K562 (cell line): ENCODE results near the gene ZNF407. TPM values are rescaled to one million over a fixed set of nuclear protein-coding genes. Genes with fewer than 3 reads are reported as not detected.

Source experiments
- ATAC-seq: fragments of 200-7000 bp; cut with Tn5 transposase; 3 replicates; pipeline ENCODE4 v1.9.1; 2020; ENCODE audit warnings: moderate library complexity
- BruUV-seq: library from RNA; stranded (reverse); fragments of 400-500 nt; replicated peaks from 2 replicates; lab custom pipeline; 2021; lab: Mats Ljungman, UMichigan
- CTCF ChIA-PET: fragments of 300-600 bp; formaldehyde crosslinking; extraction: SDS; loops from one replicate; lab custom pipeline; 2021; ENCODE audit warnings: low intra/inter-chr PET ratio; lab: Yijun Ruan, JAX
- POLR2A ChIA-PET: fragments of 300-600, 350-650 bp; sonication (Branson Sonifier 250); formaldehyde crosslinking; extraction: SDS; loops from one replicate; lab custom pipeline; 2021; ENCODE audit warnings: antibody characterized with exemption, inconsistent platforms; lab: Yijun Ruan, JAX
- DNase-seq, 4 experiments: peaks; one replicate each; pipeline versions ENCODE4 v3.0.0 to v3.0.0-alpha.2; 2011 to 2018; ENCODE audit warnings: low spot score in 3 of 4, mixed read lengths in 3 of 4; ENCODE audit errors: extremely low read depth in 1 of 4
- FAIRE-seq: peaks from 2 replicates; lab custom pipeline; 2011; peaks lifted over from hg19 to GRCh38; lab: Jason Lieb, UNC
- H2AFZ ChIP-seq: 2 replicates; pipeline ENCODE4 v1.6.0; 2011; ENCODE audit warnings: low read depth, low read length, control low read depth, inconsistent platforms
- H3K27ac ChIP-seq: fragments of 200-600 bp; 3 replicates; pipeline ENCODE4 v1.8.0; 2011; ENCODE audit warnings: low read depth, mild to moderate bottlenecking, control low read depth, inconsistent platforms, low read length, moderate library complexity, mixed read lengths; ENCODE audit errors: extremely low read depth
- H3K27me3 ChIP-seq, 2 experiments: fragments of 300-600 bp in 1 of 2; 2 replicates in 1 of 2; 3 replicates in 1 of 2; pipeline versions ENCODE4 v1.6.0 to v1.8.0; 2011; ENCODE audit warnings: inconsistent platforms in 2 of 2, low read length in 2 of 2, mild to moderate bottlenecking in 1 of 2, mixed read lengths in 1 of 2, moderate library complexity in 1 of 2; ENCODE audit not compliant: control insufficient read depth in 2 of 2, insufficient read depth in 2 of 2
- H3K36me3 ChIP-seq: fragments of 300-600 bp; 3 replicates; pipeline ENCODE4 v1.8.0; 2011; ENCODE audit warnings: mild to moderate bottlenecking, low read length, inconsistent platforms; ENCODE audit not compliant: control insufficient read depth, insufficient read depth
- H3K4me1 ChIP-seq, 2 experiments: fragments of 200-600 bp in 1 of 2; replicated peaks in 1 of 2; 2 replicates in 1 of 2; 3 replicates in 1 of 2; pipeline versions ENCODE4 v1.5.1 to v1.8.0; 2011; ENCODE audit warnings: inconsistent platforms in 2 of 2, low read length in 2 of 2, mild to moderate bottlenecking in 1 of 2, mixed read lengths in 1 of 2, moderate library complexity in 1 of 2; ENCODE audit not compliant: control insufficient read depth in 2 of 2, insufficient read depth in 2 of 2
- H3K4me2 ChIP-seq: 2 replicates; pipeline ENCODE4 v1.6.1; 2011; ENCODE audit warnings: low read length, control low read depth, inconsistent platforms, mixed read lengths; ENCODE audit not compliant: insufficient read depth
- H3K4me3 ChIP-seq: fragments of 200-600 bp; sonication (generic), shearing (Covaris generic); 2 replicates; pipeline ENCODE4 v1.5.1; 2016; ENCODE audit warnings: control low read depth, inconsistent platforms
- H3K79me2 ChIP-seq: fragments of 200-600 bp; 3 replicates; pipeline ENCODE4 v1.8.0; 2011; ENCODE audit warnings: low read length, inconsistent platforms; ENCODE audit not compliant: control insufficient read depth, insufficient read depth
- H3K9ac ChIP-seq, 2 experiments: 2 replicates each; pipeline versions ENCODE4 v1.6.0 to v1.6.1; 2011; ENCODE audit warnings: low read depth in 2 of 2, low read length in 2 of 2, control low read depth in 1 of 2, inconsistent platforms in 1 of 2, mild to moderate bottlenecking in 1 of 2, mixed read lengths in 1 of 2; ENCODE audit not compliant: insufficient read depth in 1 of 2
- H3K9me1 ChIP-seq: one replicate; pipeline ENCODE4 v1.6.0; 2011; ENCODE audit warnings: inconsistent platforms, mild to moderate bottlenecking, low read length, moderate library complexity; ENCODE audit not compliant: control insufficient read depth, insufficient read depth
- H3K9me3 ChIP-seq: replicated peaks from 2 replicates; pipeline ENCODE4 v1.5.1; 2011; ENCODE audit warnings: low read depth, low read length, inconsistent platforms; ENCODE audit not compliant: control insufficient read depth, insufficient read depth
- H4K20me1 ChIP-seq: replicated peaks from 2 replicates; pipeline ENCODE4 v1.6.1; 2011; ENCODE audit warnings: low read length, inconsistent platforms, mixed read lengths; ENCODE audit not compliant: control insufficient read depth, insufficient read depth
- ASH1L ChIP-seq: fragments of 450-650 bp; IDR thresholded peaks from 2 replicates; pipeline ENCODE4 v1.6.1; 2018; ENCODE audit warnings: borderline replicate concordance, mild to moderate bottlenecking, low read depth; ENCODE audit not compliant: partially characterized antibody
- BCL6 ChIP-seq: fragments of 250-450 bp; sonication (Bioruptor Pico); IDR thresholded peaks from 2 replicates; pipeline ENCODE4 v1.4.0; 2020
- CHD2 ChIP-seq: IDR thresholded peaks from 2 replicates; pipeline ENCODE4 v1.6.1; 2011; ENCODE audit warnings: low read depth, low read length
- DMBX1 ChIP-seq: fragments of 250-450 bp; sonication (Bioruptor Pico); IDR thresholded peaks from 2 replicates; pipeline ENCODE4 v1.8.0; 2022; ENCODE audit warnings: inconsistent platforms, mild to moderate bottlenecking, moderate library complexity, borderline replicate concordance
- DNMT1 ChIP-seq: fragments of 450-650 bp; IDR thresholded peaks from 2 replicates; pipeline ENCODE4 v1.6.1; 2016; ENCODE audit warnings: antibody characterized with exemption, mild to moderate bottlenecking
- HNRNPL ChIP-seq: fragments of 200-400 bp; formaldehyde crosslinking; IDR thresholded peaks from 2 replicates; pipeline ENCODE4 v1.6.1; 2017; ENCODE audit warnings: low read depth, mild to moderate bottlenecking, low read length
- NFXL1 ChIP-seq: fragments of 450-650 bp; formaldehyde crosslinking; IDR thresholded peaks from 2 replicates; pipeline ENCODE4 v1.4.0; 2021; ENCODE audit warnings: mild to moderate bottlenecking
- POU5F1 ChIP-seq: fragments of 150-350 bp; IDR thresholded peaks from 2 replicates; pipeline ENCODE4 v1.6.1; 2014; ENCODE audit warnings: borderline replicate concordance, low read length, low read depth, mild to moderate bottlenecking; ENCODE audit not compliant: partially characterized antibody
- SMAD4 ChIP-seq: fragments of 250-450 bp; sonication (Bioruptor Pico); conservative IDR thresholded peaks from 2 replicates; pipeline ENCODE4 v1.8.0; 2021; ENCODE audit warnings: inconsistent platforms, mild to moderate bottlenecking, moderate library complexity
- YBX1 ChIP-seq: fragments of 450-650 bp; IDR thresholded peaks from 2 replicates; pipeline ENCODE4 v1.7.1; 2016; ENCODE audit warnings: mild to moderate bottlenecking
- ZFP30 ChIP-seq: fragments of 250-450 bp; sonication (Bioruptor Pico); IDR thresholded peaks from 2 replicates; pipeline ENCODE4 v1.8.0; 2022; ENCODE audit warnings: moderate library complexity, mild to moderate bottlenecking, inconsistent platforms, borderline replicate concordance
- ZNF431 ChIP-seq: sonication (generic); formaldehyde crosslinking; IDR thresholded peaks from 2 replicates; pipeline ENCODE4 v1.8.0; 2022; ENCODE audit warnings: mild to moderate bottlenecking, missing genetic modification reagents
- WGBS: fragments of 100-300 bp; shearing (Covaris generic); methylation state at CpG from one replicate; pipeline ENCODE4 v1.1.6; 2016; ENCODE audit warnings: low coverage, mixed read lengths; ENCODE audit not compliant: insufficient coverage; ENCODE audit errors: missing lambda C conversion rate; 5-methylcytosine and 5-hydroxymethylcytosine counted together
- in situ Hi-C: fragments of 300-500 bp; cut with MboI; formaldehyde crosslinking; loops from 4 replicates; pipeline ENCODE4 v1.15.0; 2018; ENCODE audit warnings: inconsistent platforms, mixed read lengths
- intact Hi-C: fragments of 100-400 bp; cut with micrococcal nuclease; formaldehyde crosslinking; loops from 2 replicates; pipeline ENCODE4 v1.14.2; 2022
- polyA plus RNA-seq, 8 experiments: library from polyadenylated mRNA; depleted of rRNA in 4 of 8; stranded (reverse) in 5 of 8; unstranded in 3 of 8; fragments of >200 nt; fragmentation: Nextera tagmentation in 2 of 8; fragmentation: Illumina TruSeq in 1 of 8; extraction: Ambion mirVana in 2 of 8; extraction: Trizol in 1 of 8; gene quantifications; 2 replicates each; pipeline versions ENCODE4 v1.2.1 to v1.2.3, GENCODE V29; 2011 to 2014; ENCODE audit warnings: inconsistent platforms in 1 of 8, missing spikeins in 1 of 8
- total RNA-seq, 7 experiments: library from RNA; depleted of rRNA in 6 of 7; stranded (reverse); fragments of >200 nt in 6 of 7; fragmentation: Illumina TruSeq in 2 of 7; extraction: Trizol in 2 of 7; gene quantifications; 2 replicates each; pipeline versions ENCODE4 v1.2.1 to v1.2.3, GENCODE V29; 2011 to 2021; ENCODE audit warnings: low replicate concordance in 1 of 7
- TF ChIP-seq, protein P1 (sequence below): fragments of 450-650 bp; formaldehyde crosslinking; IDR thresholded peaks from 2 replicates; pipeline ENCODE4 v1.4.0; 2020; ENCODE audit warnings: mild to moderate bottlenecking, moderate library complexity
- TF ChIP-seq, protein P2 (sequence below): fragments of 250-450 bp; sonication (Bioruptor Pico); IDR thresholded peaks from 2 replicates; pipeline ENCODE4 v1.9.0; 2021; ENCODE audit warnings: mild to moderate bottlenecking, inconsistent platforms
- TF ChIP-seq, protein P3 (sequence below): sonication (generic); formaldehyde crosslinking; IDR thresholded peaks from 2 replicates; pipeline ENCODE4 v1.8.0; 2022; ENCODE audit warnings: mild to moderate bottlenecking, missing genetic modification reagents

Gene ZNF407
- total and polyA plus RNA-seq, 9 of the 15 experiments (the other 6 are each of a cell fraction or from before 2014, with no cell fraction given): 0.21 to 5.4 (median 2.3) TPM

DNA sequence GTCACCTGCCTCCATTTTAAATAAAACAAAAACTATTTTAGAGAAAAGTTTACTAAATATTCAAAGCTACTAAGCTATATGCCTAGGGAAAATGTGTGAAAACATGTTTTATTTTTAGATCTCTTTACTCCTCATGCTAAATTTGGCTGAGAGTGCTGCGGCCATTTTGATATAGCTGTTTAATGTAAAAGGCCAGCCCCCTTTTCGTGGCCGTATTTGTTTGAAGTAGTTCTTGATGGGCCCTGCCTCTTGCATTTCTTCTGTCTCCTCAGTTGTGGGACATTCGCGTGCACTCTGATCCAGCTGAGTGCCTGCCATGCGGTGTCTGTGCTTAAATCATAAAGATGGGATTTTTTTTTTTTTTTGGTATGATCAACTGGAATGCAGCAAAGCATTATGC, 64.0 kb downstream of the ZNF407 start (continued):
- TF ChIP-seq ASH1L: no peak
- TF ChIP-seq DMBX1: no peak
- TF ChIP-seq, protein P1, sequence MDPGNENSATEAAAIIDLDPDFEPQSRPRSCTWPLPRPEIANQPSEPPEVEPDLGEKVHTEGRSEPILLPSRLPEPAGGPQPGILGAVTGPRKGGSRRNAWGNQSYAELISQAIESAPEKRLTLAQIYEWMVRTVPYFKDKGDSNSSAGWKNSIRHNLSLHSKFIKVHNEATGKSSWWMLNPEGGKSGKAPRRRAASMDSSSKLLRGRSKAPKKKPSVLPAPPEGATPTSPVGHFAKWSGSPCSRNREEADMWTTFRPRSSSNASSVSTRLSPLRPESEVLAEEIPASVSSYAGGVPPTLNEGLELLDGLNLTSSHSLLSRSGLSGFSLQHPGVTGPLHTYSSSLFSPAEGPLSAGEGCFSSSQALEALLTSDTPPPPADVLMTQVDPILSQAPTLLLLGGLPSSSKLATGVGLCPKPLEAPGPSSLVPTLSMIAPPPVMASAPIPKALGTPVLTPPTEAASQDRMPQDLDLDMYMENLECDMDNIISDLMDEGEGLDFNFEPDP (CRISPR knock-in tag): no peak
- no peak for TF ChIP-seq BCL6 (CRISPR knock-in tag)
- TF ChIP-seq DNMT1: no peak
- no peak for TF ChIP-seq ZFP30 (CRISPR knock-in tag)
- no peak for TF ChIP-seq SMAD4 (CRISPR knock-in tag)
- no peak for TF ChIP-seq POU5F1
- no peak for TF ChIP-seq NFXL1 (CRISPR knock-in tag)

DNA sequence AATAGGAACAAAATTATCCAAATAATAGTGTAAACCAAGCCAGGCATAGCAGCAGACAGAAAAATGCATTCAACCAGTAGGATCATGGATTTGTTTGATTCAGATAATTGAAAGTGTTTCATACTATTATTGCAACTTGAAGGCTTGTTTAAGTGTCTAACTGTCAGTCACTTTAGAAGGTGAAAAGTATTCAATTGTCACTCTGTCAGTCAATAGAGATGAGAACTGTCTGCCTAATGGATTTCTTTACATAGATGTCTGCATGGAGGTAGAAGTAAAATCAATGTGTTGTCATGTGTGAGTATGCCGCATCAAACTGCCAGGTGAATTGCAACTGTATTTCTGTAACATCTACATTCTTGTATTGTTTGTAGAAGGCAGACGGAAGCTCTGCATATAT, 65.0 kb downstream of the ZNF407 start:
- DNase-seq: no peak
- TF ChIP-seq ZNF431 (CRISPR knock-in tag): no peak
- TF ChIP-seq, protein P2, sequence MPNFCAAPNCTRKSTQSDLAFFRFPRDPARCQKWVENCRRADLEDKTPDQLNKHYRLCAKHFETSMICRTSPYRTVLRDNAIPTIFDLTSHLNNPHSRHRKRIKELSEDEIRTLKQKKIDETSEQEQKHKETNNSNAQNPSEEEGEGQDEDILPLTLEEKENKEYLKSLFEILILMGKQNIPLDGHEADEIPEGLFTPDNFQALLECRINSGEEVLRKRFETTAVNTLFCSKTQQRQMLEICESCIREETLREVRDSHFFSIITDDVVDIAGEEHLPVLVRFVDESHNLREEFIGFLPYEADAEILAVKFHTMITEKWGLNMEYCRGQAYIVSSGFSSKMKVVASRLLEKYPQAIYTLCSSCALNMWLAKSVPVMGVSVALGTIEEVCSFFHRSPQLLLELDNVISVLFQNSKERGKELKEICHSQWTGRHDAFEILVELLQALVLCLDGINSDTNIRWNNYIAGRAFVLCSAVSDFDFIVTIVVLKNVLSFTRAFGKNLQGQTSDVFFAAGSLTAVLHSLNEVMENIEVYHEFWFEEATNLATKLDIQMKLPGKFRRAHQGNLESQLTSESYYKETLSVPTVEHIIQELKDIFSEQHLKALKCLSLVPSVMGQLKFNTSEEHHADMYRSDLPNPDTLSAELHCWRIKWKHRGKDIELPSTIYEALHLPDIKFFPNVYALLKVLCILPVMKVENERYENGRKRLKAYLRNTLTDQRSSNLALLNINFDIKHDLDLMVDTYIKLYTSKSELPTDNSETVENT (CRISPR knock-in tag): no peak
- TF ChIP-seq, protein P3, sequence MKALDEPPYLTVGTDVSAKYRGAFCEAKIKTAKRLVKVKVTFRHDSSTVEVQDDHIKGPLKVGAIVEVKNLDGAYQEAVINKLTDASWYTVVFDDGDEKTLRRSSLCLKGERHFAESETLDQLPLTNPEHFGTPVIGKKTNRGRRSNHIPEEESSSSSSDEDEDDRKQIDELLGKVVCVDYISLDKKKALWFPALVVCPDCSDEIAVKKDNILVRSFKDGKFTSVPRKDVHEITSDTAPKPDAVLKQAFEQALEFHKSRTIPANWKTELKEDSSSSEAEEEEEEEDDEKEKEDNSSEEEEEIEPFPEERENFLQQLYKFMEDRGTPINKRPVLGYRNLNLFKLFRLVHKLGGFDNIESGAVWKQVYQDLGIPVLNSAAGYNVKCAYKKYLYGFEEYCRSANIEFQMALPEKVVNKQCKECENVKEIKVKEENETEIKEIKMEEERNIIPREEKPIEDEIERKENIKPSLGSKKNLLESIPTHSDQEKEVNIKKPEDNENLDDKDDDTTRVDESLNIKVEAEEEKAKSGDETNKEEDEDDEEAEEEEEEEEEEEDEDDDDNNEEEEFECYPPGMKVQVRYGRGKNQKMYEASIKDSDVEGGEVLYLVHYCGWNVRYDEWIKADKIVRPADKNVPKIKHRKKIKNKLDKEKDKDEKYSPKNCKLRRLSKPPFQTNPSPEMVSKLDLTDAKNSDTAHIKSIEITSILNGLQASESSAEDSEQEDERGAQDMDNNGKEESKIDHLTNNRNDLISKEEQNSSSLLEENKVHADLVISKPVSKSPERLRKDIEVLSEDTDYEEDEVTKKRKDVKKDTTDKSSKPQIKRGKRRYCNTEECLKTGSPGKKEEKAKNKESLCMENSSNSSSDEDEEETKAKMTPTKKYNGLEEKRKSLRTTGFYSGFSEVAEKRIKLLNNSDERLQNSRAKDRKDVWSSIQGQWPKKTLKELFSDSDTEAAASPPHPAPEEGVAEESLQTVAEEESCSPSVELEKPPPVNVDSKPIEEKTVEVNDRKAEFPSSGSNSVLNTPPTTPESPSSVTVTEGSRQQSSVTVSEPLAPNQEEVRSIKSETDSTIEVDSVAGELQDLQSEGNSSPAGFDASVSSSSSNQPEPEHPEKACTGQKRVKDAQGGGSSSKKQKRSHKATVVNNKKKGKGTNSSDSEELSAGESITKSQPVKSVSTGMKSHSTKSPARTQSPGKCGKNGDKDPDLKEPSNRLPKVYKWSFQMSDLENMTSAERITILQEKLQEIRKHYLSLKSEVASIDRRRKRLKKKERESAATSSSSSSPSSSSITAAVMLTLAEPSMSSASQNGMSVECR (CRISPR knock-in tag): no peak
- TF ChIP-seq YBX1: no peak
- no peak for TF ChIP-seq HNRNPL
- no peak for TF ChIP-seq CHD2

More for the DNA sequence above, 65.0 kb downstream of the ZNF407 start:
- no peak overlapping the region for H3K27ac ChIP-seq
- CTCF ChIA-PET: no interaction called here
- POLR2A ChIA-PET: no interaction called here
- H3K4me2 ChIP-seq: no peak overlapping the region
- H3K9ac ChIP-seq: no peak overlapping the region
- intact Hi-C loops: no loop called here
- H3K4me1 ChIP-seq: no peaks in the 10 kb centered on the region
- FAIRE-seq (no peak), ATAC-seq (no peak)
- H3K79me2 ChIP-seq: no peaks in the 10 kb centered on the region
- no peak overlapping the region for H2AFZ ChIP-seq
- no peaks in the 10 kb centered on the region for H3K27me3 ChIP-seq
- no TSS peak for BruUV-seq
- H3K9me3 ChIP-seq: no peaks in the 10 kb centered on the region
- WGBS: 47% methylated on average over 2 of the region's 2 CpGs
- in situ Hi-C loops: loop anchor here (25.0 kb wide), 2 partner anchors 825 to 1700 kb away; no protein-coding TSS in a partner anchor
- no peaks in the 10 kb centered on the region for H4K20me1 ChIP-seq
- no peak overlapping the region for H3K4me3 ChIP-seq
- H3K9me1 ChIP-seq: no peaks in the 10 kb centered on the region
- no peaks in the 10 kb centered on the region for H3K36me3 ChIP-seq
